K562 (cell line): Measurements from ENCODE around the gene NCAPG2. TPM values are rescaled to one million over a fixed set of nuclear protein-coding genes. Genes with fewer than 3 reads are reported as not detected.

ENCODE experiments used
- YBX1 ChIP-seq: fragments of 450-650 bp; IDR thresholded peaks from 2 replicates; pipeline ENCODE4 v1.7.1; 2016; ENCODE audit warnings: mild to moderate bottlenecking
- ZBTB9 ChIP-seq: fragments of 450-650 bp; formaldehyde crosslinking; IDR thresholded peaks from 2 replicates; pipeline ENCODE4 v1.4.0; 2020; ENCODE audit warnings: mild to moderate bottlenecking, moderate library complexity
- polyA plus RNA-seq, 8 experiments: library from polyadenylated mRNA; depleted of rRNA in 4 of 8; stranded (reverse) in 5 of 8; unstranded in 3 of 8; fragments of >200 nt; fragmentation: Nextera tagmentation in 2 of 8; fragmentation: Illumina TruSeq in 1 of 8; extraction: Ambion mirVana in 2 of 8; extraction: Trizol in 1 of 8; gene quantifications; 2 replicates each; pipeline versions ENCODE4 v1.2.1 to v1.2.3, GENCODE V29; 2011 to 2014; ENCODE audit warnings: inconsistent platforms in 1 of 8, missing spikeins in 1 of 8
- total RNA-seq, 7 experiments: library from RNA; depleted of rRNA in 6 of 7; stranded (reverse); fragments of >200 nt in 6 of 7; fragmentation: Illumina TruSeq in 2 of 7; extraction: Trizol in 2 of 7; gene quantifications; 2 replicates each; pipeline versions ENCODE4 v1.2.1 to v1.2.3, GENCODE V29; 2011 to 2021; ENCODE audit warnings: low replicate concordance in 1 of 7
- TF ChIP-seq, protein P1 (sequence below), 2 experiments: fragments of 450-650 bp; formaldehyde crosslinking in 1 of 2; IDR thresholded peaks; 2 replicates each; pipeline versions ENCODE4 v1.4.0 to v1.6.1; 2014 to 2020; ENCODE audit warnings: mild to moderate bottlenecking in 2 of 2, borderline replicate concordance in 1 of 2, low read depth in 1 of 2
- TF ChIP-seq, protein P2 (sequence below): sonication (generic); formaldehyde crosslinking; IDR thresholded peaks from 2 replicates; pipeline ENCODE4 v1.5.0; 2020; ENCODE audit warnings: missing genetic modification reagents

The NCAPG2 gene
- total and polyA plus RNA-seq, 9 of the 15 experiments (the other 6 are each of a cell fraction or from before 2014, with no cell fraction given): 21.5 to 127 (median 86.1) TPM

- TF ChIP-seq, protein P1, sequence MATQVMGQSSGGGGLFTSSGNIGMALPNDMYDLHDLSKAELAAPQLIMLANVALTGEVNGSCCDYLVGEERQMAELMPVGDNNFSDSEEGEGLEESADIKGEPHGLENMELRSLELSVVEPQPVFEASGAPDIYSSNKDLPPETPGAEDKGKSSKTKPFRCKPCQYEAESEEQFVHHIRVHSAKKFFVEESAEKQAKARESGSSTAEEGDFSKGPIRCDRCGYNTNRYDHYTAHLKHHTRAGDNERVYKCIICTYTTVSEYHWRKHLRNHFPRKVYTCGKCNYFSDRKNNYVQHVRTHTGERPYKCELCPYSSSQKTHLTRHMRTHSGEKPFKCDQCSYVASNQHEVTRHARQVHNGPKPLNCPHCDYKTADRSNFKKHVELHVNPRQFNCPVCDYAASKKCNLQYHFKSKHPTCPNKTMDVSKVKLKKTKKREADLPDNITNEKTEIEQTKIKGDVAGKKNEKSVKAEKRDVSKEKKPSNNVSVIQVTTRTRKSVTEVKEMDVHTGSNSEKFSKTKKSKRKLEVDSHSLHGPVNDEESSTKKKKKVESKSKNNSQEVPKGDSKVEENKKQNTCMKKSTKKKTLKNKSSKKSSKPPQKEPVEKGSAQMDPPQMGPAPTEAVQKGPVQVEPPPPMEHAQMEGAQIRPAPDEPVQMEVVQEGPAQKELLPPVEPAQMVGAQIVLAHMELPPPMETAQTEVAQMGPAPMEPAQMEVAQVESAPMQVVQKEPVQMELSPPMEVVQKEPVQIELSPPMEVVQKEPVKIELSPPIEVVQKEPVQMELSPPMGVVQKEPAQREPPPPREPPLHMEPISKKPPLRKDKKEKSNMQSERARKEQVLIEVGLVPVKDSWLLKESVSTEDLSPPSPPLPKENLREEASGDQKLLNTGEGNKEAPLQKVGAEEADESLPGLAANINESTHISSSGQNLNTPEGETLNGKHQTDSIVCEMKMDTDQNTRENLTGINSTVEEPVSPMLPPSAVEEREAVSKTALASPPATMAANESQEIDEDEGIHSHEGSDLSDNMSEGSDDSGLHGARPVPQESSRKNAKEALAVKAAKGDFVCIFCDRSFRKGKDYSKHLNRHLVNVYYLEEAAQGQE (IDR thresholded peaks at IDR 0.05; ENCODE audit: borderline replicate concordance): no peak
- TF ChIP-seq, protein P1 (CRISPR knock-in tag; IDR thresholded peaks at IDR 0.05; ENCODE audit: low read depth): no peak
- TF ChIP-seq YBX1 (no peak), ZBTB9 (no peak)
- TF ChIP-seq, protein P2, sequence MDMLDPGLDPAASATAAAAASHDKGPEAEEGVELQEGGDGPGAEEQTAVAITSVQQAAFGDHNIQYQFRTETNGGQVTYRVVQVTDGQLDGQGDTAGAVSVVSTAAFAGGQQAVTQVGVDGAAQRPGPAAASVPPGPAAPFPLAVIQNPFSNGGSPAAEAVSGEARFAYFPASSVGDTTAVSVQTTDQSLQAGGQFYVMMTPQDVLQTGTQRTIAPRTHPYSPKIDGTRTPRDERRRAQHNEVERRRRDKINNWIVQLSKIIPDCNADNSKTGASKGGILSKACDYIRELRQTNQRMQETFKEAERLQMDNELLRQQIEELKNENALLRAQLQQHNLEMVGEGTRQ: no peak
These were observed 15.1 kb downstream of the NCAPG2 start (continued) for GRCh38 chr7:158689488-158689887.
